ENCODE results near the gene DROSHA.

The DROSHA gene

DNA sequence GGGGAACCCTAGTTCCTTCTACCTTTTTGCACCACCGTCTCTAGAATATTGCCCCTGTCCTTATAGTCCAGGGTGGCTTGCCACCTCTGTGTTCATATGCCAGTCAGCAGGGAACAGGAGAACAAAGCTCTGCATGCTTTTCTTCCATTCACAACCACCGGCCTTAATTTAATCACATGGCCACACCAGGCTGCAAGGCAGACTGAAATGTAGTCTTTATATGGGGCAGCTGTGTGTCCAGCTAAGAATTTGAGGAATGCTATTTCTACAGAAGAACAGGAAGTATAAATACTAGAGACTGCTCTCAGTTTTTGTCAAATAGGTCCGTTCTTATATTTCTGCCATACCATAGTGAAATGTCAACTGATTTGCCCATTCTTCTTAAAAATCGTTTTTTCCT lies 6.0 kb upstream of the DROSHA start:
- TF ChIP-seq, protein P1, sequence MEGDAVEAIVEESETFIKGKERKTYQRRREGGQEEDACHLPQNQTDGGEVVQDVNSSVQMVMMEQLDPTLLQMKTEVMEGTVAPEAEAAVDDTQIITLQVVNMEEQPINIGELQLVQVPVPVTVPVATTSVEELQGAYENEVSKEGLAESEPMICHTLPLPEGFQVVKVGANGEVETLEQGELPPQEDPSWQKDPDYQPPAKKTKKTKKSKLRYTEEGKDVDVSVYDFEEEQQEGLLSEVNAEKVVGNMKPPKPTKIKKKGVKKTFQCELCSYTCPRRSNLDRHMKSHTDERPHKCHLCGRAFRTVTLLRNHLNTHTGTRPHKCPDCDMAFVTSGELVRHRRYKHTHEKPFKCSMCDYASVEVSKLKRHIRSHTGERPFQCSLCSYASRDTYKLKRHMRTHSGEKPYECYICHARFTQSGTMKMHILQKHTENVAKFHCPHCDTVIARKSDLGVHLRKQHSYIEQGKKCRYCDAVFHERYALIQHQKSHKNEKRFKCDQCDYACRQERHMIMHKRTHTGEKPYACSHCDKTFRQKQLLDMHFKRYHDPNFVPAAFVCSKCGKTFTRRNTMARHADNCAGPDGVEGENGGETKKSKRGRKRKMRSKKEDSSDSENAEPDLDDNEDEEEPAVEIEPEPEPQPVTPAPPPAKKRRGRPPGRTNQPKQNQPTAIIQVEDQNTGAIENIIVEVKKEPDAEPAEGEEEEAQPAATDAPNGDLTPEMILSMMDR (IDR thresholded peaks at IDR 0.05): no peak

DNA sequence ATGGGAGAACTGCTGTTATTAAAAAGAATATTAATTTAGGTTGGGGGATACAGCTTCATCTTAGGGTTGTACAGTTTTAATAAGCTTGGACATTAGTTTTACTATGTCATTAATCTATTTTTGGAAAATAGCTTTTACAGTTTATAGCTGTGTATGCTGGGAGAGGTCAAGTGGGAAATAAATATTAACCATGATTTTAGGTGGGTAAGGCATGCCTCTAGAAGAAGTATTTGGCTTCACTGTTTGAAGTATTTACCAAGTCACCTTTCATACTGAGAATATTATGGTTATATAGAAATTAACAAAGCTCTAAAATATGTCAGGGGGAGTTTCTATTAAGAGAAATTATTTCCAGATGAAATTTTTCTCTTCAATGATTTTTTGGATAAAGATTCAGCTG lies 5.5 kb upstream of the DROSHA start:
- TF ChIP-seq, protein P1 (IDR thresholded peaks at IDR 0.05): no peak

DNA sequence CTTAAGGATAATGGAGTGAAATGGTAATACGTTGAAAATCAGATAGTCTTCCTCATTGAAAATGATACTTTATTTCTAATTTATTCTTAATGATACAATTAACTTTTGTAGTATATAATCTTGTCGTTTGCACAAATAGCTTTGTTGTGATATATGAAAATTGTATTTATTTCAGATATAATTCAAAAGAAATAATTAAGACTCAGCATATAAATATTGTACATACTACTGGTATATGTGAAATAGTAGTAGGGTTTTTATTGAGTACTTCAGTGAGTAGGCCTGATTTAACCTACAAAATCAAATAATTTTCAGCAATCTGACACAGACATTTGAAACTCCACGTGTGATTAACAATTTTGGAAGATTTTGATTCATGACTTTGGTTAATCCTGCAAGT lies 5.0 kb upstream of the DROSHA start:
- TF ChIP-seq, protein P1 (IDR thresholded peaks at IDR 0.05): no peak

DNA sequence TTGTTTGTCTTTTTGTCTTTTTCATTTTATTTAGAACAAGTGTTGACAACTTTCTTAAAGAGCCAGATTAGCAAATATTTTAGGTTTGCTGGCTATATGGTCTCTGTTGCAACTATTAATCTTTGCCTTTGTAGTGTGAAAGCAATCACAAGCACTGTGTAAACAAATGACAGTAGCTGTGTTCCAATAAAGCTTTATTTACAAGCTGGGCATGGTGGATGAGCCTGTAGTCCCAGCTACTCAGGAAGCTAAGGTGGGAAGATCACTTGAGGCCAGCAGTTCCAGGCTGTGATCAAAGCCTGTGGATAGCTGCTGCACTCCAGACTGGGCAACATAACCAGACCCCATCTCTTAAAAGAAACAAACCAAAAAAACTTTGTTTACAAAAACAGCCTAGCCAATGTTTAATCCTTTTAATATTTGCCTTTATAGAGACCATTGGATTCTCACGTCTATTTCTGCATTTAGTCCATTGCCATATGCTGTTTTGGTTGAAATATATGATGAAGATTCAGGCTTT lies 2.7 kb upstream of the DROSHA start:
- TF ChIP-seq, protein P1 (IDR thresholded peaks at IDR 0.05): no peak

DNA sequence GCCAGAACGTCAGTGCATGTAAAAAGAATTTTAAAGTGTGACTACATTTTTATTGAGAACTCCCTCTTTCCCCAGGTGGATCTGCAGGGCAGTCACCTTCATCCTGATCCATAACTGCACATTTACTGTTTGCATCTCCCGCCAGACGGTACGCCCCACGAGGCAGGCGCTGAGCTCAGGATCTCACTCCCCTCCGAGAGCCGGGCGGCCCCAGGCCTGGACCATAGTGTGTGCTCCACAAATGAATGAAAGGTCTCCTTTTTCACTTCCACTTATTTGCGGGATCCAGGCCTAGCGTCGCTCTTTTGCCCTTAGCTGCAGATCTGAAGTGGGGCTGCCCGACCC lies 378 bp downstream of the DROSHA start:
- TF ChIP-seq, protein P1 (IDR thresholded peaks at IDR 0.05): no peak

DNA sequence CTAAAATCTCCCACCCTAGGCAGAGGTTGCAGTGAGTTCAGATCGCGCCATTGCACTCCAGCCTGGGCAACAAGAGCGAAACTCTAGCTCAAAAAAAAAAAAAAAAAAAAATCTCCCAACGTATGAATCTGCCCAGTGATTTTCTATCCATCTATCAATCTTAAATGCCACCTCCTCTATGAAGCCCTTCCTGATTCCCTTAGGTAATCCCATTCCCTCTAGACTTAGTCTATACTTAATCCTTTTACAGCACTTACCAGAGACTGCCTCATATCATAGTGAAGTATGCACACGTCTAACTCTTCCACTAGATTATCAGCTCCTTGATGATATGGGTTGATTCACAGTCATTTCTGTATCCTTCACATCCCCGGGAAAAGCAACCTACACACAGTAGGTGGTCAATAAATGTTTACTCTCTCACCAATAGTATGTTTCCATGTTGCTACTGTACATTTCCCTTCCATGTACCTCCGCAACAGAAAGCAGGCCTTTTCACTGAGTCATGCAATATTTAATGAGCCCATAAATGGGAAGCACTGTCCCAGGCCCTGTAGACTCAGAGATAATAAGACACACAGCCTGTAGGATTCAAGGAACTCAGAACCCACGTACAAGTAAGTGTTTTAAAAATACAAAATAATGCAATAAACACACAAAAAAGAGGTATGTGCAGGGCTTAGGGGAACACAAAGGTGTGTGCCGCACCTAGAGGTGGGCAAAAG lies 1.2 kb downstream of the DROSHA start:
- TF ChIP-seq, protein P1 (IDR thresholded peaks at IDR 0.05): no peak

DNA sequence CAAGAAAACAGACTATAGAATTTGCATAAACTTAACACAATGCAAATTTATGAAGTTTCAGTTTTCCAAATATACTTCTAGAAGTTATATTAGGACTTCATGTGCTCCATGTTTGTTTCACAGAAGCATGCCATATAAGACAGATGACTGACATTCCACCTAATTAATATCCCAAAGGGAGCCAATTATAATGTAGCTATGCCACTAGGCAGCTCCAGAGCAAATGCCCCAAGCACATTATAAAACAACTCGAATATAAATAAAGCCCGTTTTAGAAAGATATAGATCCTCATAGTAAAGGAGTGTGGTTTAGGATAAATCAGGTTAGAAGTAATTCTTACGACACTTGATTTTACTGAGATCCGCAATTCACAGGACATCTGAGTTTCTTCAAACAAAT lies 8.9 kb downstream of the DROSHA start:
- TF ChIP-seq, protein P1 (IDR thresholded peaks at IDR 0.05): no peak

DNA sequence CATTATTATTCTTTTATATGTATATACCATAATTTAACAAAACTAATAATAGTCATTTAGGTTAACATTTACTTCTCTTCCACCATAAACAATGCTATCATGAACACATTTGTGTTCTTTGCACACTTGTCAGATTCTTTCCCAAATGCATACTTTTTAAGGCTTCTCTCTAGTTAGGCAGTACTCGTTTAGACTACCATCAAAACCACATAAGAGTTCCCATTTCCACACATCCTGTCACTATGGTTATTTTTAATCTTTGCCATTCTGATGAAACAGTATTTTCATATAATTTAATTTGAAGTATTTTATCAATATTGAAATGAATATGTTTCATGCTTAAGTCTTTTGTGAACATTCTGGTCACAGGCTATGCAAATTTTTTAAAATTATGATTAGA lies 15.1 kb downstream of the DROSHA start:
- TF ChIP-seq, protein P1 (IDR thresholded peaks at IDR 0.05): no peak

All from LNCAP (cell line).